Panc1 (cell line): ENCODE data around the gene TRAFD1. TPM values are rescaled to one million over a fixed set of nuclear protein-coding genes. Genes with fewer than 3 reads are reported as not detected.

Experiments used
- ATAC-seq: fragments of 200-7000 bp; cut with Tn5 transposase; 2 replicates; pipeline ENCODE4 v1.9.1; 2020; ENCODE audit warnings: mild to moderate bottlenecking, moderate library complexity
- BruUV-seq: library from RNA; stranded (reverse); fragments of 400-500 nt; replicated peaks from 2 replicates; lab custom pipeline; 2021; lab: Mats Ljungman, UMichigan
- CTCF ChIA-PET: fragments of 300-600 bp; sonication (Branson Sonifier 250); formaldehyde crosslinking; loops from one replicate; lab custom pipeline; 2022; ENCODE audit warnings: antibody characterized with exemption; lab: Charles Lee
- POLR2A ChIA-PET: fragments of 300-600 bp; sonication (Branson Sonifier 250); formaldehyde crosslinking; loops from one replicate; lab custom pipeline; 2022; ENCODE audit warnings: antibody characterized with exemption; lab: Charles Lee
- DNase-seq: peaks from one replicate; pipeline ENCODE4 v3.0.0-alpha.2; 2010; ENCODE audit warnings: low read depth, low spot score
- H3K27ac ChIP-seq: 2 replicates; pipeline ENCODE4 v1.5.1; 2011; ENCODE audit warnings: mild to moderate bottlenecking, low read length, inconsistent platforms
- H3K27me3 ChIP-seq: fragments of 200-500 bp; sonication (Bioruptor generic); 2 replicates; pipeline ENCODE4 v1.6.0; 2014; ENCODE audit warnings: low read length, inconsistent platforms; ENCODE audit not compliant: control insufficient read depth, insufficient read depth
- H3K36me3 ChIP-seq: fragments of 200-500 bp; sonication (Bioruptor generic); 2 replicates; pipeline ENCODE4 v1.5.1; 2014; ENCODE audit warnings: inconsistent platforms, mild to moderate bottlenecking, low read length, moderate library complexity; ENCODE audit not compliant: control insufficient read depth, insufficient read depth
- H3K4me1 ChIP-seq: 2 replicates; pipeline ENCODE4 v1.5.1; 2011; ENCODE audit warnings: inconsistent platforms, mild to moderate bottlenecking, low read length, moderate library complexity; ENCODE audit not compliant: control insufficient read depth, insufficient read depth
- H3K4me3 ChIP-seq, 2 experiments: 2 replicates each; pipeline ENCODE4 v1.5.1; 2011 to 2012; ENCODE audit warnings: low read depth in 2 of 2, low read length in 2 of 2, mild to moderate bottlenecking in 2 of 2, inconsistent platforms in 1 of 2, moderate library complexity in 1 of 2
- H3K9me3 ChIP-seq: fragments of 200-500 bp; sonication (Bioruptor generic); 2 replicates; pipeline ENCODE4 v1.5.1; 2014; ENCODE audit warnings: low read depth, mild to moderate bottlenecking, inconsistent platforms, low read length, moderate library complexity; ENCODE audit not compliant: control insufficient read depth, insufficient read depth
- POLR2AphosphoS5 ChIP-seq: IDR thresholded peaks from 2 replicates; pipeline ENCODE4 v1.6.1; 2012; ENCODE audit warnings: mild to moderate bottlenecking, low read depth, low read length, moderate library complexity
- REST ChIP-seq, 2 experiments: IDR thresholded peaks; 2 replicates each; pipeline ENCODE4 v1.6.1; 2011 to 2012; ENCODE audit warnings: low read depth in 2 of 2, control low read depth in 1 of 2, low read length in 1 of 2, mild to moderate bottlenecking in 1 of 2, moderate library complexity in 1 of 2; ENCODE audit not compliant: insufficient read depth in 1 of 2
- SIN3A ChIP-seq: IDR thresholded peaks from 2 replicates; pipeline ENCODE4 v1.6.1; 2012; ENCODE audit warnings: low read depth, mild to moderate bottlenecking, low read length, moderate library complexity, borderline replicate concordance; ENCODE audit not compliant: insufficient read depth
- TCF7L2 ChIP-seq: IDR thresholded peaks from 2 replicates; pipeline ENCODE4 v1.6.1; 2011; ENCODE audit warnings: mild to moderate bottlenecking, low read depth, low read length, inconsistent platforms
- in situ Hi-C: cut with HindIII; loops from 2 replicates; pipeline ENCODE4 v1.10.0; 2016; ENCODE audit warnings: low sequenced_read_pairs, low pct_unique_long_range_greater_than_20kb
- intact Hi-C: fragments of 100-400 bp; cut with micrococcal nuclease; formaldehyde crosslinking; loops from one replicate; pipeline ENCODE4 v1.10.0; 2022; ENCODE audit not compliant: unreplicated experiment
- total RNA-seq: library from RNA; stranded (reverse); gene quantifications from one replicate; pipeline ENCODE4 v1.2.1, GENCODE V29; 2021; ENCODE audit not compliant: unreplicated experiment
- TF ChIP-seq, protein P1 (sequence below): fragments of 450-650 bp; IDR thresholded peaks from 2 replicates; pipeline ENCODE4 v1.5.1; 2017; ENCODE audit warnings: mild to moderate bottlenecking

The TRAFD1 gene
- total RNA-seq, 1 experiment from 2014 or later: 32.9 TPM

DNA sequence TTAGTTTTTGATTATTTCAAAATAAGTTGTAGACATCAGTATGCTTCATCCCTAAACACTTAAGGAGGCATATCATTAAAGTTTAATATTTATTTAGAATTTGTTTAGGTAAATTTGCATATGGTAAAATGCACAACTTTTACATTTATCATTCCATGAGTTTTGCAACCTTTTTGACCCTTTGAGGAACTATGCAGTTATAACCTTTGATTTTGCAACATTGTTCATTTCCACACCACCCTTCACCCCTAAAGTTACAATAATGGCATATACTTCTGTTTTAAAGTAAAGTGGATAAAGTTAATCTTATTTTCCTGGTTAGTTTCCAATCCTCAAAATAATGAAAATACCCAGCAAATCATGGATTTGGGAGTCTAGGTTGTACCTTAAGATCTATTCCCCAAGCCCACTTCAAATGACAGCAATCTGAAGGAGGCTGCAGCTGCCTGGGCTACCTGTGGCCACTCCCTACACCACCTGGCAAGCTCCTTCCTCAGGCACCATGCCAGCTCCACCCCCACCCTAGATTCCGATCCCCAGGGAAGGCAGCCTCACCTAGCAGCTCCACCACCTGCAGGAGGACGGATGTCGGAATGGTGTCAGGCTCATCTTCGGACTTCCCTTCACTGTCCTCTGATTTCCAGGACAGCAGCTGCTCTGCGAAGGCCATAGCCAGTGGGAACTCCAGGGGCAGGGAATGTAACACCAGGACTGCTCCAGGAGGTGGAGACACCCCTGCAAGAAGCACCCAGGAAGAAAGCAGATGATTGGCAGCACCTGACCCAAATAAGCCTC, 65.1 kb downstream of the TRAFD1 start:
- Histone ChIP-seq H3K9me3 (no peaks in the 10 kb centered on the region), H3K27me3 (no peaks in the 10 kb centered on the region), H3K4me3 (no peak overlapping the region), H3K36me3 (peaks cover 2% of the 10 kb centered on the region; the same call in 1 of the 2 replicates), H3K27ac (no peak overlapping the region), H3K4me1 (no peaks in the 10 kb centered on the region)
- ChIA-PET POLR2A (no interaction called here), CTCF (no interaction called here)
- intact Hi-C loops (no loop called here), in situ Hi-C loops (no loop called here)
- BruUV-seq: no TSS peak
- no peak for ATAC-seq
- no peak for DNase-seq
- TF ChIP-seq TCF7L2 (no peak), REST (IDR thresholded peaks at IDR 0.05; ENCODE audit: insufficient read depth in 1 of 2, low read depth in 2 of 2, low read length in 1 of 2) (no peak), POLR2AphosphoS5 (no peak), SIN3A (no peak)
- TF ChIP-seq, protein P1, sequence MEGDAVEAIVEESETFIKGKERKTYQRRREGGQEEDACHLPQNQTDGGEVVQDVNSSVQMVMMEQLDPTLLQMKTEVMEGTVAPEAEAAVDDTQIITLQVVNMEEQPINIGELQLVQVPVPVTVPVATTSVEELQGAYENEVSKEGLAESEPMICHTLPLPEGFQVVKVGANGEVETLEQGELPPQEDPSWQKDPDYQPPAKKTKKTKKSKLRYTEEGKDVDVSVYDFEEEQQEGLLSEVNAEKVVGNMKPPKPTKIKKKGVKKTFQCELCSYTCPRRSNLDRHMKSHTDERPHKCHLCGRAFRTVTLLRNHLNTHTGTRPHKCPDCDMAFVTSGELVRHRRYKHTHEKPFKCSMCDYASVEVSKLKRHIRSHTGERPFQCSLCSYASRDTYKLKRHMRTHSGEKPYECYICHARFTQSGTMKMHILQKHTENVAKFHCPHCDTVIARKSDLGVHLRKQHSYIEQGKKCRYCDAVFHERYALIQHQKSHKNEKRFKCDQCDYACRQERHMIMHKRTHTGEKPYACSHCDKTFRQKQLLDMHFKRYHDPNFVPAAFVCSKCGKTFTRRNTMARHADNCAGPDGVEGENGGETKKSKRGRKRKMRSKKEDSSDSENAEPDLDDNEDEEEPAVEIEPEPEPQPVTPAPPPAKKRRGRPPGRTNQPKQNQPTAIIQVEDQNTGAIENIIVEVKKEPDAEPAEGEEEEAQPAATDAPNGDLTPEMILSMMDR: no peak

DNA sequence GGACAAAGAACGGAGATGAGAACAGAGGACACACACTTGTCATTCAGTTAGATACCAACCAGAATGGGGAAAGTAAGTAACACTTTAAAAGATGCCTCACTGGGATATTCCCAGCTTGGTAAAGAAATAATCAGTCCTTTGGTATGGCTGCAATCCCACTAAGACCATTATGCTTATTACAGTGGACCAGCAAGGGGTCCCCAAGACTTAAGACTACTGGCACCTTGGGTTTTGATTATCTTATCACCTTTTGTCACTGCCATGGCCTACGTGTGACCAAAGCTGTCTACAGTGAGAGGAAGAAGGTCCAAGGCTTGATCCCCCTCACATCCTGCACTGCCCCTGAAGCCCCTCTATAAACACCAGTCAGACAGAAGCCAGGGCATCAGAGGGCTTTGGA, 65.8 kb downstream of the TRAFD1 start:
- DNase-seq: no peak
- no TSS peak for BruUV-seq
- Histone ChIP-seq H3K4me1 (no peaks in the 10 kb centered on the region), H3K27me3 (no peaks in the 10 kb centered on the region), H3K4me3 (no peak overlapping the region), H3K9me3 (no peaks in the 10 kb centered on the region), H3K36me3 (peaks cover 2% of the 10 kb centered on the region; the same call in 1 of the 2 replicates), H3K27ac (no peak overlapping the region)
- ChIA-PET POLR2A (no interaction called here), CTCF (no interaction called here)
- in situ Hi-C loops (no loop called here), intact Hi-C loops (no loop called here)
- no peak for ATAC-seq
- TF ChIP-seq SIN3A (no peak), TCF7L2 (no peak), REST (IDR thresholded peaks at IDR 0.05; ENCODE audit: insufficient read depth in 1 of 2, low read depth in 2 of 2, low read length in 1 of 2) (no peak), POLR2AphosphoS5 (no peak)
- TF ChIP-seq, protein P1: no peak
